Ishikawa (cell line): Measurements from ENCODE around the gene MPO.

Experiments
- CEBPB ChIP-seq: IDR thresholded peaks from 2 replicates; pipeline ENCODE4 v1.6.1; 2012
- CREB1 ChIP-seq: IDR thresholded peaks from 2 replicates; pipeline ENCODE4 v1.6.1; 2012; ENCODE audit warnings: low read depth
- EGR1 ChIP-seq: IDR thresholded peaks from 2 replicates; pipeline ENCODE4 v1.6.1; 2012
- EP300 ChIP-seq: IDR thresholded peaks from 2 replicates; pipeline ENCODE4 v1.6.1; 2012; ENCODE audit warnings: borderline replicate concordance
- FOXM1 ChIP-seq: IDR thresholded peaks from 2 replicates; pipeline ENCODE4 v1.6.1; 2012; ENCODE audit warnings: low read depth, borderline replicate concordance
- MAX ChIP-seq: IDR thresholded peaks from 2 replicates; pipeline ENCODE4 v1.6.1; 2012
- NFIC ChIP-seq: IDR thresholded peaks from 2 replicates; pipeline ENCODE4 v1.6.1; 2012
- RAD21 ChIP-seq: IDR thresholded peaks from 2 replicates; pipeline ENCODE4 v1.6.1; 2012; ENCODE audit warnings: low read depth
- REST ChIP-seq: IDR thresholded peaks from 2 replicates; pipeline ENCODE4 v1.6.1; 2012; ENCODE audit warnings: low read depth, mild to moderate bottlenecking
- TAF1 ChIP-seq: IDR thresholded peaks from 2 replicates; pipeline ENCODE4 v1.6.1; 2012; ENCODE audit warnings: low read depth, mild to moderate bottlenecking
- TCF12 ChIP-seq: IDR thresholded peaks from 2 replicates; pipeline ENCODE4 v1.6.1; 2012; ENCODE audit warnings: low read depth
- TEAD4 ChIP-seq: IDR thresholded peaks from 2 replicates; pipeline ENCODE4 v1.6.1; 2012
- USF1 ChIP-seq: IDR thresholded peaks from 2 replicates; pipeline ENCODE4 v1.6.1; 2012
- YY1 ChIP-seq: IDR thresholded peaks from 2 replicates; pipeline ENCODE4 v1.6.1; 2012; ENCODE audit warnings: low read depth
- ZBTB7A ChIP-seq: IDR thresholded peaks from 2 replicates; pipeline ENCODE4 v1.6.1; 2012; ENCODE audit warnings: low read depth

MPO gene

GRCh38 chr17:58267347-58268324, 13.1 kb downstream of the MPO start:
- TF ChIP-seq TAF1 (no peak), USF1 (no peak), EGR1 (no peak), TEAD4 (no peak), REST (no peak), TCF12 (no peak), NFIC (no peak), ZBTB7A (no peak), YY1 (no peak), CREB1 (no peak), FOXM1 (no peak), CEBPB (no peak), RAD21 (no peak), MAX (no peak), EP300 (no peak)

DNA sequence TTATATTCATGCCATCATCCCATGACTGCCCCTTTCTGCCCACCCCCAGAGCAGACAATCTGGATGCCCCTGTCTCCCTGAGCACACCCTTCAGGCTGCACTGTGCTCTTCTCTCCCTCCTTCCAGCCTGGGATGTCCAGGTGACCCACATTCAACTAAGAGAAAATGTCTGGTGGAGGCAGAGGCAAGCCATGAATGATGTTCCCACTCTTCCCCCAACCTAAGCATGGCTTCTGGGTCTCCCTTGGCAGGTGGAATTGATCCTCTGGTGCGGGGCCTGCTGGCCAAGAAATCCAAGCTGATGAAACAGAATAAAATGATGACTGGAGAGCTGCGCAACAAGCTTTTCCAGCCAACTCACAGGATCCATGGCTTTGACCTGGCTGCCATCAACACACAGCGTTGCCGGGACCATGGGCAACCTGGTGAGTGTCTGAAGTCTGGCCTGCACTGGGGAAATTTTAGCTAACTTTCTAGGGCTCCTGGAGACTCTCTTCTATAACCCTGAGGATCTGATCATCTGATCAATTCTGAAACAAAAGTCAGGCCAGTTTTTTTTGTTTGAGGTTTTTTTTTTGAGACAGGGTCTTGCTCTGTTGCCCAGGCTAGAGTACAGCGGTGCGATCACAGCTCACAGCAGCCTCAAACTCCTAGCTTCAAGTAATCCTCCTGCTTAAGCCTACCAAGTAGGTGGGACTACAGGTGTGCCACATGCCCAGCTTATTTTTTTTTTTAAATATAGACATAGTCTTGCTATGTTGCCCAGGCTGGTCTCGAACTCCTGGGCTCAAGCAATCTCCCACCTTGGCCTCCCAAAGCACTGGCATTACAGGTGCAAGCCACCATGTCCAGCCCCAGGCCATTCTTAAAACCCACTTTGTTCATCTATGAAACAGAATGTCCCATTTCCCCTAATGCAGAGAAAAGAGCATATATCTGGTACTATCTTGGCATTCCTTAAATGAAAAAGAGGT, 14.5 kb downstream of the MPO start:
- no peak for TF ChIP-seq CREB1
- TF ChIP-seq EP300: no peak
- no peak for TF ChIP-seq FOXM1
- no peak for TF ChIP-seq TAF1
- TF ChIP-seq ZBTB7A: no peak
- TF ChIP-seq MAX: no peak
- no peak for TF ChIP-seq YY1
- no peak for TF ChIP-seq TCF12
- no peak for TF ChIP-seq RAD21
- TF ChIP-seq TEAD4: no peak
- TF ChIP-seq USF1: no peak
- no peak for TF ChIP-seq EGR1
- TF ChIP-seq REST: no peak
- TF ChIP-seq CEBPB: no peak
- TF ChIP-seq NFIC: no peak

- TF ChIP-seq YY1 (no peak), TAF1 (no peak), EP300 (no peak), TEAD4 (no peak), CREB1 (no peak), NFIC (no peak), ZBTB7A (no peak), CEBPB (no peak), FOXM1 (no peak), REST (no peak), MAX (no peak), USF1 (no peak), EGR1 (no peak), TCF12 (no peak), RAD21 (no peak)
Observed at GRCh38 chr17:58265271-58265670, 15.5 kb downstream of the MPO start.
